Upper lobe of left lung (tissue), 4 donors: Measurements from ENCODE around the gene NAP1L5.

Experiments
- CTCF ChIP-seq, 6 experiments: fragments of 450-650 bp in 4 of 6; fragments of 200-600 bp in 2 of 6; sonication (generic) in 2 of 6; IDR thresholded peaks; one replicate each; pipeline ENCODE4 v1.5.1; 2016 to 2019; ENCODE audit warnings: antibody characterized with exemption in 6 of 6
- POLR2A ChIP-seq, 4 donors: fragments of 450-650 bp; IDR thresholded peaks; one replicate each; pipeline ENCODE4 v1.5.1; 2016 to 2017; ENCODE audit warnings: antibody characterized with exemption in 4 of 4, mild to moderate bottlenecking in 2 of 4
- POLR2AphosphoS5 ChIP-seq, 2 donors: sonication (generic); formaldehyde crosslinking; IDR thresholded peaks; one replicate each; pipeline ENCODE4 v1.5.1; 2017; ENCODE audit warnings: antibody characterized with exemption in 2 of 2

GRCh38 chr4:88722828-88723227 lies 25.2 kb upstream of the NAP1L5 start:
- TF ChIP-seq CTCF (IDR thresholded peaks at IDR 0.05) (no peak), POLR2AphosphoS5 (IDR thresholded peaks at IDR 0.05) (no peak), POLR2A (IDR thresholded peaks at IDR 0.05) (no peak)
